WERI-Rb-1 (cell line): ENCODE data around the gene MRO.
A peak's percentile ranks its signal among the peaks of the same experiment; 100 is the strongest.

Experiments used
- DNase-seq: peaks from one replicate; pipeline ENCODE4 v3.0.0-alpha.2; 2020
- H3K27ac ChIP-seq: fragments of 250-450 bp; sonication (Bioruptor Pico); 2 replicates; pipeline ENCODE4 v1.5.1; 2020; ENCODE audit warnings: mild to moderate bottlenecking, moderate library complexity
- H3K27me3 ChIP-seq: fragments of 250-450 bp; sonication (Bioruptor Pico); 2 replicates; pipeline ENCODE4 v1.5.1; 2021; ENCODE audit warnings: mild to moderate bottlenecking, low read depth, moderate library complexity; ENCODE audit not compliant: insufficient read depth, severe bottlenecking
- H3K36me3 ChIP-seq: fragments of 250-450 bp; sonication (Bioruptor Pico); 2 replicates; pipeline ENCODE4 v1.5.1; 2020; ENCODE audit warnings: mild to moderate bottlenecking, moderate library complexity
- H3K4me3 ChIP-seq: 2 replicates; pipeline ENCODE4 v1.5.1; 2011; ENCODE audit warnings: low read depth, mild to moderate bottlenecking, control low read depth, low read length
- H3K9me3 ChIP-seq: fragments of 250-450 bp; sonication (Bioruptor Pico); 2 replicates; pipeline ENCODE4 v1.5.1; 2021; ENCODE audit warnings: mild to moderate bottlenecking, moderate library complexity; ENCODE audit not compliant: severe bottlenecking
- TF ChIP-seq, protein P1 (sequence below): IDR thresholded peaks from 2 replicates; pipeline ENCODE4 v1.5.1; 2011; ENCODE audit warnings: low read depth, mild to moderate bottlenecking, control low read depth, inconsistent platforms, low read length

The MRO gene

DNA sequence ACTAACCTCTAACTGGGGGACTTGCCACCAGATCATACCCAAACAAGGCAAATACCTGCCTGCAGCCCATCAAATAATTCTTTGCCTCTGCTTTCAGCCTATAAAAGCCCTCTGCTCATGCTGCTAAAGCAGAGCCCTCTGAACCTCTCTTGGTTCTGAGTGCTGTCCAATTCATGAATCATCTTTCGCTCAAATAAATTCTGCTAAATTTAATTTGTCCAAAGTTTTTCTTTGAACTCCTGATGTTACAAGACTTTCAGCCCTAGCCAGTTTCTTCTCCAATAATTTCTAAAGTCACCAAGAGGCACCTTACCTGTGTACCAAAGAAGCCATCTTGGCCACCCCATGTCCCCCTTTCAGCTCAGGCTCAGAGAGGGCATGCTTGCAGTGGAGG, 72.0 kb downstream of the MRO start:
- H3K4me3 ChIP-seq = peak overlapping the region; percentile 30
- H3K36me3 ChIP-seq = no peaks in the 10 kb centered on the region
- peak overlapping the region; percentile 90 for H3K27ac ChIP-seq
- H3K9me3 ChIP-seq = peaks cover 2% of the 10 kb centered on the region
- TF ChIP-seq, protein P1, sequence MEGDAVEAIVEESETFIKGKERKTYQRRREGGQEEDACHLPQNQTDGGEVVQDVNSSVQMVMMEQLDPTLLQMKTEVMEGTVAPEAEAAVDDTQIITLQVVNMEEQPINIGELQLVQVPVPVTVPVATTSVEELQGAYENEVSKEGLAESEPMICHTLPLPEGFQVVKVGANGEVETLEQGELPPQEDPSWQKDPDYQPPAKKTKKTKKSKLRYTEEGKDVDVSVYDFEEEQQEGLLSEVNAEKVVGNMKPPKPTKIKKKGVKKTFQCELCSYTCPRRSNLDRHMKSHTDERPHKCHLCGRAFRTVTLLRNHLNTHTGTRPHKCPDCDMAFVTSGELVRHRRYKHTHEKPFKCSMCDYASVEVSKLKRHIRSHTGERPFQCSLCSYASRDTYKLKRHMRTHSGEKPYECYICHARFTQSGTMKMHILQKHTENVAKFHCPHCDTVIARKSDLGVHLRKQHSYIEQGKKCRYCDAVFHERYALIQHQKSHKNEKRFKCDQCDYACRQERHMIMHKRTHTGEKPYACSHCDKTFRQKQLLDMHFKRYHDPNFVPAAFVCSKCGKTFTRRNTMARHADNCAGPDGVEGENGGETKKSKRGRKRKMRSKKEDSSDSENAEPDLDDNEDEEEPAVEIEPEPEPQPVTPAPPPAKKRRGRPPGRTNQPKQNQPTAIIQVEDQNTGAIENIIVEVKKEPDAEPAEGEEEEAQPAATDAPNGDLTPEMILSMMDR = no peak
- no peaks in the 10 kb centered on the region for H3K27me3 ChIP-seq
- DNase-seq = no peak

GRCh38 chr18:50745945-50746344, 73.9 kb downstream of the MRO start:
- Histone ChIP-seq H3K27me3 (no peaks in the 10 kb centered on the region), H3K9me3 (peaks cover 2% of the 10 kb centered on the region), H3K4me3 (no peak overlapping the region), H3K36me3 (no peaks in the 10 kb centered on the region), H3K27ac (peak overlapping the region; percentile 90)
- TF ChIP-seq, protein P1 = no peak
- peak; percentile 63 for DNase-seq
